Psoas muscle (tissue), 8 donors: ENCODE results near the gene ROBO1. TPM values are rescaled to one million over a fixed set of nuclear protein-coding genes. Genes with fewer than 3 reads are reported as not detected.

Source experiments
- ATAC-seq, 4 donors: fragments of 200-7000 bp; cut with Tn5 transposase; one replicate each; pipeline ENCODE4 v1.9.1; 2020; ENCODE audit warnings: moderate library complexity in 3 of 4, mild to moderate bottlenecking in 2 of 4
- DNase-seq, 2 donors: peaks; one replicate each; pipeline ENCODE4 v3.0.0-alpha.2; 2020
- H3K27ac ChIP-seq: fragments of 200-600 bp; one replicate; pipeline ENCODE4 v1.8.0; 2022
- H3K27me3 ChIP-seq, 3 donors: fragments of 200-600 bp in 1 of 3; one replicate each; pipeline versions ENCODE4 v1.6.1 to v1.8.0; 2013 to 2022; ENCODE audit warnings: low read length in 2 of 3, mild to moderate bottlenecking in 2 of 3, moderate library complexity in 1 of 3; ENCODE audit not compliant: insufficient read depth in 3 of 3
- H3K36me3 ChIP-seq, 2 donors: fragments of 200-600 bp in 1 of 2; one replicate each; pipeline versions ENCODE4 v1.6.1 to v1.8.0; 2013 to 2022; ENCODE audit warnings: low read depth in 1 of 2, mild to moderate bottlenecking in 1 of 2, moderate library complexity in 1 of 2; ENCODE audit not compliant: insufficient read depth in 1 of 2
- H3K4me1 ChIP-seq: fragments of 200-600 bp; one replicate; pipeline ENCODE4 v1.8.0; 2022
- H3K4me3 ChIP-seq: fragments of 200-600 bp; one replicate; pipeline ENCODE4 v1.8.0; 2022; ENCODE audit warnings: mild to moderate bottlenecking
- H3K9me3 ChIP-seq: fragments of 200-600 bp; one replicate; pipeline ENCODE4 v1.8.0; 2022
- WGBS, 3 donors: extraction: QIAGEN DNeasy Blood & Tissue Kit; methylation state at CpG; one replicate each; pipeline versions ENCODE4 v1.1.6 to v1.1.7; 2013; 5-methylcytosine and 5-hydroxymethylcytosine counted together
- intact Hi-C, 2 donors: fragments of 100-400 bp; cut with DNase I; formaldehyde crosslinking; loops; one replicate each; pipeline versions ENCODE4 v1.11.0 to v1.14.2; 2022
- polyA plus RNA-seq, 3 donors: library from polyadenylated mRNA; stranded (reverse); fragments of 200-250 nt; gene quantifications; one replicate each; pipeline ENCODE4 v1.2.3, GENCODE V29; 2013
- total RNA-seq, 4 donors: library from RNA; stranded (reverse); fragmentation: NEBNext Ultra II Directional in 2 of 4; extraction: Animal tissue kit (Norgen Biotek cat#: 25700) in 2 of 4; gene quantifications; one replicate each; pipeline versions ENCODE4 v1.2.1 to v1.2.4, GENCODE V29; 2021 to 2023
- TF ChIP-seq, protein P1 (sequence below): fragments of 200-600 bp; IDR thresholded peaks from one replicate; pipeline ENCODE4 v1.8.0; 2022; ENCODE audit warnings: antibody characterized with exemption
- donor health status: healthy with polysubstance abuse.
- donor health status: DM: no; HTN: no; CAD: no; lungs with moderate emphysema.
- donor health status: Bipolar disorder and iron deficiency.
- donor health status: healthy.
- donor health status: DM: yes; HTN: yes; CAD: no.
- donor health status: DM: no; HTN: no; CAD: no.
- donor health status: DM: no; HTN: no; CAD: no.
- donor health status: DM: yes; HTN: yes; CAD: no.

The ROBO1 gene
- total and polyA plus RNA-seq, 7 donors, result 0.52 to 14.0 (median 4.9) TPM

DNA sequence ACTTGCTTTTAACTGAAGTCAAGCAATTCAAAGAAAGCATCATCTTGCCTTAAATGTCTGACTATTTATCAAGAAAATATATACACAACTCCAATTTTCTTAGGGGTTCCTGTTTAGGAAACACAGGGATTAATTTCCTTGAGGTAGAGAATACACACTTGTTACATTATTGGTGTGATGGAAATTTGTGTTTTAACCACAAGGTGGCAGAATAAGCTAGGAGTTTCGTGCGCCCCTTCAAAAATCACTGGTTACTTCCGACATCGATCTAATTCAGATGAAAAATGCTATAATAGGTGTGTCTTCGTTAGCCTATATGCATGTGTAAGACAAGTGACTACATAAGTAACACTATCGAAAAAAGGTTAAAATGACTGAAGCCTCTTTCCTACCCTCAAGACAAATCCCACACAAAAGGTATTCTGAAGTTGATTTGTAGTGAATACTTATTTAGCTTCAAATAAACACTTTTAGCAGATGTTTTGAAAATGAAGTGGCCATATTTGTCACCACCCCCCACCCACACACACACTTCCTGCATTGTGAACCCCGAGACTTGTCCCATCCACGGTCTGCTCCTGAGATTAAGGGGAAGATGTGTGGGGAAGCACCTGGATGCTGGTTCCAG is 246.5 kb downstream of the ROBO1 start:
- intact Hi-C loops, result loop anchor here in 1 of 2 donors (10.0 kb wide), 1 partner anchor 323 kb away; no protein-coding TSS in a partner anchor
- ATAC-seq (no peak), DNase-seq (no peak)
- Histone ChIP-seq H3K9me3 (no peaks in the 10 kb centered on the region), H3K4me3 (no peak overlapping the region), H3K4me1 (no peaks in the 10 kb centered on the region), H3K36me3 (no peaks in the 10 kb centered on the region), H3K27me3 (no peaks in the 10 kb centered on the region), H3K27ac (no peak overlapping the region)
- whole genome bisulfite sequencing, 3 donors, result 8 to 12% (median 10%) methylated on average over 8 of the region's 8 CpGs
- TF ChIP-seq, protein P1, sequence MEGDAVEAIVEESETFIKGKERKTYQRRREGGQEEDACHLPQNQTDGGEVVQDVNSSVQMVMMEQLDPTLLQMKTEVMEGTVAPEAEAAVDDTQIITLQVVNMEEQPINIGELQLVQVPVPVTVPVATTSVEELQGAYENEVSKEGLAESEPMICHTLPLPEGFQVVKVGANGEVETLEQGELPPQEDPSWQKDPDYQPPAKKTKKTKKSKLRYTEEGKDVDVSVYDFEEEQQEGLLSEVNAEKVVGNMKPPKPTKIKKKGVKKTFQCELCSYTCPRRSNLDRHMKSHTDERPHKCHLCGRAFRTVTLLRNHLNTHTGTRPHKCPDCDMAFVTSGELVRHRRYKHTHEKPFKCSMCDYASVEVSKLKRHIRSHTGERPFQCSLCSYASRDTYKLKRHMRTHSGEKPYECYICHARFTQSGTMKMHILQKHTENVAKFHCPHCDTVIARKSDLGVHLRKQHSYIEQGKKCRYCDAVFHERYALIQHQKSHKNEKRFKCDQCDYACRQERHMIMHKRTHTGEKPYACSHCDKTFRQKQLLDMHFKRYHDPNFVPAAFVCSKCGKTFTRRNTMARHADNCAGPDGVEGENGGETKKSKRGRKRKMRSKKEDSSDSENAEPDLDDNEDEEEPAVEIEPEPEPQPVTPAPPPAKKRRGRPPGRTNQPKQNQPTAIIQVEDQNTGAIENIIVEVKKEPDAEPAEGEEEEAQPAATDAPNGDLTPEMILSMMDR, result peak; percentile 49

GRCh38 chr3:79517766-79518413 is 249.9 kb downstream of the ROBO1 start:
- Histone ChIP-seq H3K4me3 (no peak overlapping the region), H3K36me3 (no peaks in the 10 kb centered on the region), H3K27me3 (no peaks in the 10 kb centered on the region), H3K9me3 (no peaks in the 10 kb centered on the region), H3K4me1 (no peaks in the 10 kb centered on the region), H3K27ac (no peak overlapping the region)
- ATAC-seq (no peak), DNase-seq (no peak)
- WGBS, 3 donors, result 27 to 32% (median 29%) methylated on average over 2 of the region's 2 CpGs
- TF ChIP-seq, protein P1, result peak; percentile 13
- intact Hi-C loops, result loop anchor here in 1 of 2 donors (10.0 kb wide), 1 partner anchor 327 kb away; no protein-coding TSS in a partner anchor

DNA sequence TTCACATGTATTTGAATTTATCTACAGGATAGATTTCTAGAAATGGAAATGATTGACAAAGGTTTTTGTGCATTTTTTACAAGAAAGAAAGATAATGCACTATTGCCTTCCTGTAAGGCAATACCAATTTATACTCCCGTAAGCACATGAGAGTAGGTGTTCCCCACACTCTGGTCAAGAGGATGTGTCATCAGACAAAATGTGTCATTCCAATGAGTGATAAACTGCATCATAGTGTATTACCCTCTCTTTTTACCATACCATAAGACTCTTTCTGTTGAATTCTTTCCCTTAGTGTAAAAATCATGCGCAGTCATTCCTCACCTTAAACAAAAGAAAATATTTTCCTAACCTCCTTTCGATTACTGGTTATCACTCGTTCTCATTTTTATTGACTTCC is 251.0 kb downstream of the ROBO1 start:
- no peak for DNase-seq
- no peak for ATAC-seq
- 81 to 87% (median 85%) methylated on average over 4 of the region's 4 CpGs for WGBS, 3 donors
- H3K4me1 ChIP-seq, result no peaks in the 10 kb centered on the region
- TF ChIP-seq, protein P1, result no peak
- no peaks in the 10 kb centered on the region for H3K27me3 ChIP-seq
- H3K27ac ChIP-seq, result no peak overlapping the region
- H3K4me3 ChIP-seq, result no peak overlapping the region
- intact Hi-C loops, result loop anchor here in 1 of 2 donors (10.0 kb wide), 1 partner anchor 328 kb away; no protein-coding TSS in a partner anchor
- H3K9me3 ChIP-seq, result no peaks in the 10 kb centered on the region
- H3K36me3 ChIP-seq, result no peaks in the 10 kb centered on the region

DNA sequence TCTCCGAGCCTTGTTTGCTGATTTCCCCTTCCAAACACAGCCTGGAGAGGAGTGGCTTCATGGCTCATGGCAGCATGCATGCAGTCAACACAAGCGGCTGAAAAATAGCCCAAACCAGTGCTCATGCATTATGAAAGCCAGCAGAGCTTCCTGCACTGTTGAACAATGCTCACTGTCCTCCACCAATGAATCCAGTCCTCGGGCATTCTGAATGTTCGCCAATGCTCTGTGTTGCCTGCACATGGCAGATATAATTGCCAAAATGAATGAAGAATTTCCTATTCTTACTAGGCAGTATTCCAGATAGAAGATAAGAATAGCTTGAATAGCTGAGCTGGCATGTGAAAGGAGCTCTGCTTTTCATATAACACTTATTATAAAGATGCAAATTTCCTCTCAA is 252.7 kb downstream of the ROBO1 start:
- Histone ChIP-seq H3K27me3 (no peaks in the 10 kb centered on the region), H3K4me3 (no peak overlapping the region), H3K4me1 (no peaks in the 10 kb centered on the region), H3K27ac (no peak overlapping the region), H3K36me3 (no peaks in the 10 kb centered on the region), H3K9me3 (no peaks in the 10 kb centered on the region)
- DNase-seq (no peak), ATAC-seq (no peak)
- TF ChIP-seq, protein P1, result no peak
- intact Hi-C loops, result loop anchor here in 1 of 2 donors (10.0 kb wide), 1 partner anchor 330 kb away; no protein-coding TSS in a partner anchor
- 16 to 22% (median 18%) methylated on average over 4 of the region's 4 CpGs for WGBS, 3 donors
